Retinal pigment epithelial cell (primary cell): ENCODE results near the gene DPP8.

Experiments
- DNase-seq: peaks from one replicate; pipeline ENCODE4 v3.0.0-alpha.2; 2010; ENCODE audit warnings: low read depth
- H3K4me3 ChIP-seq: 2 replicates; pipeline ENCODE4 v1.5.1; 2011; ENCODE audit warnings: mild to moderate bottlenecking, low read length, control low read depth, moderate library complexity
- TF ChIP-seq, protein P1 (sequence below): conservative IDR thresholded peaks from 2 replicates; pipeline ENCODE4 v1.5.1; 2011; ENCODE audit warnings: low read depth, low read length, control low read depth, inconsistent platforms

The DPP8 gene

DNA sequence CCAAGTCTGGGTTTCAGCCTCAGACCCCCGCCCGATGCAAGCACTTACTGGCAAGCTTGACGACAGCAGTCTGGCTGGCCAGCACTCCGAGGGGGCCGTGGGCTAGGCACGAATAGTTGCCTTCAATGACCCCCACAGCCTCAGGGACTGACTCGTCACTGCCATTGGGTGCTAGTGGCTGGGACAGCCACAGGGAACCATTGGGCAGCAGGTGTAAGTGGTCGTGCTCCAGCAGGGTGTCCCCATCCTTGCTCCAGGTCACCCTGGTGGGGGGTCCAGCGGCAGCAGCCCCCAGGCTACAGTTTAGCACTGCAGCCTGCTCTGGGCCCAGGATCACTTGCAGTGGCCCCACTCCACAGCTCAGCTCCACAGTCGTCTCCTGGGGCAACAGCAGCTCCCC is 106.5 kb downstream of the DPP8 start:
- no peak for DNase-seq
- TF ChIP-seq, protein P1, sequence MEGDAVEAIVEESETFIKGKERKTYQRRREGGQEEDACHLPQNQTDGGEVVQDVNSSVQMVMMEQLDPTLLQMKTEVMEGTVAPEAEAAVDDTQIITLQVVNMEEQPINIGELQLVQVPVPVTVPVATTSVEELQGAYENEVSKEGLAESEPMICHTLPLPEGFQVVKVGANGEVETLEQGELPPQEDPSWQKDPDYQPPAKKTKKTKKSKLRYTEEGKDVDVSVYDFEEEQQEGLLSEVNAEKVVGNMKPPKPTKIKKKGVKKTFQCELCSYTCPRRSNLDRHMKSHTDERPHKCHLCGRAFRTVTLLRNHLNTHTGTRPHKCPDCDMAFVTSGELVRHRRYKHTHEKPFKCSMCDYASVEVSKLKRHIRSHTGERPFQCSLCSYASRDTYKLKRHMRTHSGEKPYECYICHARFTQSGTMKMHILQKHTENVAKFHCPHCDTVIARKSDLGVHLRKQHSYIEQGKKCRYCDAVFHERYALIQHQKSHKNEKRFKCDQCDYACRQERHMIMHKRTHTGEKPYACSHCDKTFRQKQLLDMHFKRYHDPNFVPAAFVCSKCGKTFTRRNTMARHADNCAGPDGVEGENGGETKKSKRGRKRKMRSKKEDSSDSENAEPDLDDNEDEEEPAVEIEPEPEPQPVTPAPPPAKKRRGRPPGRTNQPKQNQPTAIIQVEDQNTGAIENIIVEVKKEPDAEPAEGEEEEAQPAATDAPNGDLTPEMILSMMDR = no peak
- no peak overlapping the region for H3K4me3 ChIP-seq

- TF ChIP-seq, protein P1 = no peak
- H3K4me3 ChIP-seq = no peak overlapping the region
- no peak for DNase-seq
These were observed 107.5 kb downstream of the DPP8 start for GRCh38 chr15:65410036-65410435.

GRCh38 chr15:65409036-65409631 is 108.4 kb downstream of the DPP8 start:
- DNase-seq = no peak
- TF ChIP-seq, protein P1 = no peak
- H3K4me3 ChIP-seq = no peak overlapping the region

DNA sequence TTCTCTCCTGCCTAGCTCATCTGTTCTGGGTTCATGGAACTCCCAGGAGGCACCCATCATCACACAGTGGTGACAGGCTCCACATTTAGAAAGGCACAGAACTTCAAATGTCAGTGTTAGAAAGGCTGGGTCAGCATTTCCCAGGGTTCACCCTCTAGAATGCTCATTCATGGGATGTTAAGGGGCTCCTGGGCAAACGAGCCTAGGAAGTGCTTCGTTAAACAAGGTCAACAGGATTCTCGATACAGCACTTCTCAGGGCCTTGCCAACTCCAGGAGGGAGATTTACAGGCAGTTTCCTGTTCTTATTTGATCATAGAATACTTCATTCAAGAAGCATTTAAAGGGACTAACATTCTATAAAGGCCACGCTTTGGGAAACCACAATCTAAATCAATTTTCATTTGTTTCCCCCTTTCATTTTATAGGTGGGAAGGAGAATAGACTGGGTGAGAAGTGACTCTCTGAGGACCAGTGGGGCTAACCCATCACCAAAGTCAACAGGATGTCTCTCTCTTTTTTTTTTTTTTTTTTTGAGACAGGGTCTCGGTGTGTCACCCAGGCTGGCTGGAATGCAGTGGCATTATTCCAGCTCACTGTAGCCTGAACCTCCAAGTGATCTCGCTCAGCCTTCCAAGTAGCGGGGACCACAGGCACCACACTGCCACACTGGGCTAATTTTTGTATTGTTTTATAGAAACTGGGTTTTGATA is 109.0 kb downstream of the DPP8 start:
- TF ChIP-seq, protein P1 = no peak
- no peak overlapping the region for H3K4me3 ChIP-seq
- DNase-seq = no peak

DNA sequence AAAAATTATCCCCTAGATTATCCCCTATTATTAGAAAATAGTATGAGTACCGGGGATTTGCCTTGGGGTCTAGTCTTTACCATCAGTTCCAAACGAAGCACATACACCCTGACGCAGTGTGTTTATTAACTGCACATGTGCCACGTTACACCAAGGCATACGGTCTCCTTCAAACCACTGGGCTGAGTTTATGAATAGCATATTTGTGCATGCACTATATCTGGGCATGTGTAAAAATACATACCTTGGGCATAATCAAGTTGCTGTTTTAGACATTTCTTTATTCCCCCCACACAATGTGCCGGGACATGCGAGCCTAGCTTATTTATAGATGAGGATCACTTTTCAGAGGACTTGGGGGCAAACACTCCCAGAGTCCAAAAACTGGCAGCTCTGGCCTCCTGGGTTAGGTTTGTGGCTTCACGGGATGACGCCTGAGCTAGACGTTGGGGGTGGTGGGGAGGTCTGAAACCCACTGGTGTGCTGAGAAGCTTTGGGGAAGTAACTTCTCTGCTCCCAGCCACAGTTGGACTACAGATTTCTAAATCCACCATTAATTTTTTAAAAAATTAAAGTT is 111.0 kb downstream of the DPP8 start:
- TF ChIP-seq, protein P1 = no peak
- no peak overlapping the region for H3K4me3 ChIP-seq
- DNase-seq = no peak

DNA sequence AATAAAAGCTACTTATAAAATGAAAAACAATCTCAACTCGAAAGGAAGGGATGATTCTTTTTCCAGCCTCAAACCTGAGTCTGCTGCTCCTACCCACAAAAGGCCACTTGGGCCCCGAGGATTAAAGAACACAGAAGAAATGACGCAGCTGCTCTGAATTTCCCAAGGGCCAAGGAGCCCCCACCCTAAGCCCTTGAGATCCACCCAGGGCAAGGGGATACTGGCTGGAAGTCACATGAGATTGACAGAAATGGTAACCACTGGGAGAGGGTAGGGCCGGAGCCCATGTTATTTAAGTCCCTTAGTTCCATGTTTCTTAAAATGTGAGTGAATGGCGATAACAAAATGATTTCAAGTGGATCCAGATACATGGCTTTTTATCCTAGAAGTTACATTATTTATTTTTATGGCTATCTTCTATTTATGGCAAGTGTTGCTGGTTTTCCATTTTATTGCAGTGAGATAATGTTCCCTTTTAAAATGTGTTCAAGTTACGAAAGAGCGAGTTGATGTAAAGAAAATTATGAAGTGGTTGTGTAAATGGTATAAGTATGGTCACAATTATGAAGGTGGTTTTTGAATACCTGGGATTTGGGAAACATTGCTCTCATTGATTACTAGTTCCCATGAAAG is 111.6 kb downstream of the DPP8 start:
- no peak overlapping the region for H3K4me3 ChIP-seq
- TF ChIP-seq, protein P1 = no peak
- DNase-seq = no peak
